HL-60 (cell line): ENCODE measurements around the gene ZIC4.

ENCODE experiments used
- DNase-seq, 2 experiments: peaks; one replicate each; pipeline ENCODE4 v3.0.0-alpha.2; 2010 to 2020; ENCODE audit warnings: low read depth in 1 of 2, low spot score in 1 of 2
- H3K27ac ChIP-seq: fragments of 250-450 bp; sonication (Bioruptor Pico); replicated peaks from 2 replicates; pipeline ENCODE4 v1.5.1; 2020; ENCODE audit warnings: mild to moderate bottlenecking, moderate library complexity
- H3K27me3 ChIP-seq: fragments of 250-450 bp; sonication (Bioruptor Pico); 2 replicates; pipeline ENCODE4 v1.5.1; 2021; ENCODE audit warnings: mild to moderate bottlenecking, moderate library complexity; ENCODE audit not compliant: insufficient read depth, poor library complexity, severe bottlenecking
- H3K4me3 ChIP-seq: replicated peaks from 2 replicates; pipeline ENCODE4 v1.5.1; 2011; ENCODE audit warnings: mild to moderate bottlenecking, control low read depth, low read length; ENCODE audit not compliant: insufficient read depth
- GABPA ChIP-seq: IDR thresholded peaks from 2 replicates; pipeline ENCODE4 v1.6.1; 2012; ENCODE audit warnings: low read depth
- POLR2AphosphoS5 ChIP-seq: IDR thresholded peaks from 2 replicates; pipeline ENCODE4 v1.6.1; 2012; ENCODE audit warnings: low read depth
- REST ChIP-seq: IDR thresholded peaks from 2 replicates; pipeline ENCODE4 v1.6.1; 2012; ENCODE audit warnings: low read depth; ENCODE audit not compliant: insufficient replicate concordance
- SPI1 ChIP-seq: IDR thresholded peaks from 2 replicates; pipeline ENCODE4 v1.6.1; 2012; ENCODE audit warnings: low read depth, mild to moderate bottlenecking, borderline replicate concordance
- TF ChIP-seq, protein P1 (sequence below): IDR thresholded peaks from one replicate; pipeline ENCODE4 v1.5.1; 2011; ENCODE audit warnings: low read length, control low read depth, inconsistent platforms; ENCODE audit not compliant: insufficient read depth

The ZIC4 gene

GRCh38 chr3:147388700-147389580, 17.4 kb downstream of the ZIC4 start:
- Histone ChIP-seq H3K4me3 (no peak overlapping the region), H3K27me3 (peaks cover 56% of the 10 kb centered on the region), H3K27ac (no peak overlapping the region)
- no peak for DNase-seq
- TF ChIP-seq, protein P1, sequence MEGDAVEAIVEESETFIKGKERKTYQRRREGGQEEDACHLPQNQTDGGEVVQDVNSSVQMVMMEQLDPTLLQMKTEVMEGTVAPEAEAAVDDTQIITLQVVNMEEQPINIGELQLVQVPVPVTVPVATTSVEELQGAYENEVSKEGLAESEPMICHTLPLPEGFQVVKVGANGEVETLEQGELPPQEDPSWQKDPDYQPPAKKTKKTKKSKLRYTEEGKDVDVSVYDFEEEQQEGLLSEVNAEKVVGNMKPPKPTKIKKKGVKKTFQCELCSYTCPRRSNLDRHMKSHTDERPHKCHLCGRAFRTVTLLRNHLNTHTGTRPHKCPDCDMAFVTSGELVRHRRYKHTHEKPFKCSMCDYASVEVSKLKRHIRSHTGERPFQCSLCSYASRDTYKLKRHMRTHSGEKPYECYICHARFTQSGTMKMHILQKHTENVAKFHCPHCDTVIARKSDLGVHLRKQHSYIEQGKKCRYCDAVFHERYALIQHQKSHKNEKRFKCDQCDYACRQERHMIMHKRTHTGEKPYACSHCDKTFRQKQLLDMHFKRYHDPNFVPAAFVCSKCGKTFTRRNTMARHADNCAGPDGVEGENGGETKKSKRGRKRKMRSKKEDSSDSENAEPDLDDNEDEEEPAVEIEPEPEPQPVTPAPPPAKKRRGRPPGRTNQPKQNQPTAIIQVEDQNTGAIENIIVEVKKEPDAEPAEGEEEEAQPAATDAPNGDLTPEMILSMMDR, result no peak
- TF ChIP-seq SPI1 (no peak), GABPA (no peak), REST (no peak), POLR2AphosphoS5 (no peak)

DNA sequence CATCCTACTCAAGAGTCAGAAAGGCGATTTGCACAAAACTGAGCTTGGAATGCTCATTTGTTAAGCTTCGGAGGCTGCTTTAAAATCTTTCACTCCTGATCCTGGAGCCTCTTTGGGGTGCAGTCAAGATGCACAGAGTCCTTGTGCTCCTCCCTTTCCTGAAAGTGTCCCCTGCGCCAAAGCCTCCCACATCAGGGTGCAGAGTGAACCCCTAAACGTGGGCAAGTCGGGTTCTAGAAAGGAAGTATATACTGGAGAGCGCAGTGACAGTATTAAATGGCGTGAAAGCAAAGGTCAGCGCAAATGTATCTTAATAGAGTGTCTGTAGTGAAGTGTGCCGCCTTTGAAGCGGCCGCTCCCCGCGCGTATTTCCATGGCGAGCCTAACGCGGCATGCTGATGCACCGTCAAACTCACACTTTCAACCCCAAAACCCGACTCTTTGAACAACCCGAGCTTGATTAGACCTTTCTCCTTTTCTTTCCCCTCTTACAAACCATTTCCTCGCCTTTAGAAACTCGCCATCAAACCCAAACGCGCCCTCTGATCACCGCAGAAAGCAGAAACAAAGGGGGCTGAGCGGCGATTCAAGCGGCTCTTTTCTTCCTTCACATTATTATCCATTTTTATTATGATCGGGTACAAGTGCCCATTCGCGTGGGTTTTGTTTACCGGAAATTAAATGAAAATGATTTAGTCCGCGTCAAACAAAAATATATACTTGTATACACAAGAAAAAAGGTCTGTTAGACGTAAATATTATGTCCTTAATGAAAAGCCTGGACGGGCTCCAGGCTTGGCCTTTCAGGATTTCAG, 18.3 kb downstream of the ZIC4 start:
- Histone ChIP-seq H3K4me3 (no peak overlapping the region), H3K27me3 (peaks cover 55% of the 10 kb centered on the region), H3K27ac (no peak overlapping the region)
- DNase-seq, result no peak
- TF ChIP-seq REST (no peak), SPI1 (no peak), POLR2AphosphoS5 (no peak), GABPA (no peak)
- TF ChIP-seq, protein P1, result no peak

DNA sequence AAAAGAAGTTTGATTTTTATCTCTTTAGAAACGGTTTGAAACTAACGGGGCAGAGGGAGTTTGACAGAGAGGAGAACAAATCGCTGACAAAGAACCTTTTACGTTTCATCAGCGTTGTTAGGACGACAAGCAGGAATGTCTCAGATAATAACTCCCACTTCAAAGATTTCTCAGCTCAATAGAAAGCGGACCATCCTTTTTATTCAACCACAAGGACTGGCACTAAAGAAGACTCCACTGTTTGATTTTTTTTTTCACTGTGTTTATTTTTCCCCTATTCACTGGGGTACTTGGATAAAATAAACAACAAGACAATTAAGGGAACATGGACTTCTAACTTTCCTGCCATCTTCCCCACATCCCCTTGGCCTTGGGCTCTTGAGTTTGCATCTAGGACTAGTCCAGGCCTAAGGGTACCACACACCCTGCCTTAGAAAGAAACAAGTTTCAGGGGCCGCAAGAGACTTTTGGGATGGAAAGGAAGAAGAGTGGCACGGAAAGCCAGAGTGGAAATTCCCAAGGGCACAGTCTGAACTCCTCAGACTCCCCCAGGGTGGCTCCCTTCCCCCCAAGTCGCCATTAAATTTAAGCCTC, 19.0 kb downstream of the ZIC4 start:
- Histone ChIP-seq H3K27ac (no peak overlapping the region), H3K4me3 (no peak overlapping the region), H3K27me3 (peaks cover 59% of the 10 kb centered on the region)
- no peak for DNase-seq
- TF ChIP-seq, protein P1, result no peak
- TF ChIP-seq SPI1, result no peak
- TF ChIP-seq REST, result no peak
- TF ChIP-seq POLR2AphosphoS5, result no peak
- TF ChIP-seq GABPA, result no peak
